GM20000 (cell line): Measurements from ENCODE around the gene CARD10.
"Not testable (repeated sequence)": the region's sequence is repeated elsewhere in the genome, so short reads cannot be mapped to it uniquely, and the experiment has no call there.

Experiments used
- DNase-seq: peaks from one replicate; pipeline ENCODE4 v3.0.0; 2012; ENCODE audit warnings: low spot score
- TF ChIP-seq, protein P1 (sequence below): IDR thresholded peaks from 2 replicates; pipeline ENCODE4 v1.5.1; 2012; ENCODE audit warnings: mild to moderate bottlenecking, control low read depth; ENCODE audit errors: extremely low read depth, missing control alignments

CARD10 gene

DNA sequence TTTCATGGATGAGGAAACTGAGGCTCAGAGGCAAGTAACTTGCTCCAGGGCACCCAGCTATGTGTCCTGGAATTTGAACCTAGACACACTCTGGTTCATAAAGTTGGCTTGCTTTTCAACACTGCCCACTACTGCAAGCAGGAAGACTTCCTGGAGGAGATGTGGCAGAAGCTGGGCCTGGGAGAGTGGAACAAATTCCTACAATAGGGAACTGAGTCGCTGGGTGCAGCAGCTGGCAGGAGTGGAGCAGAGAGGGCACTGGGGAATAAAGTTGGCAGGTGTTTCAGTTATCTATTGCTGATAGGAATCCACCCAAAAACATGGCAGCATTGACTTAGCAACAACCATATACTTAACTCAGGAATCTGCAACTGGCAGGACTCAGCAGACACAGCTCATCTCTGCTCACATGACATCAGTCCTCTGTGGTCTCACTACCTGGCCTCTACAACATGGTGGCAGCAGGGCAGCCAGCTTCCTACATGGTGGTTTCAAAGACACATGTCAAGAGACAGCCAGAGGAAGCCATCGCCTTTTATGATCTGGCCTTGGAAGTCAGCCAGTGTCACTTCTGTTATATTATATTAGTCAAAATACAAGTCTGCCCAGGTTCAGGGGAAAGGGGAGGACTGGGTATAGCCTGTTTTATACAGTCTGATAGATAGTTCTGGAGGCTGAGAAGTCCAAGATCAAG lies 10.6 kb upstream of the CARD10 start:
- DNase-seq: no peak
- TF ChIP-seq, protein P1, sequence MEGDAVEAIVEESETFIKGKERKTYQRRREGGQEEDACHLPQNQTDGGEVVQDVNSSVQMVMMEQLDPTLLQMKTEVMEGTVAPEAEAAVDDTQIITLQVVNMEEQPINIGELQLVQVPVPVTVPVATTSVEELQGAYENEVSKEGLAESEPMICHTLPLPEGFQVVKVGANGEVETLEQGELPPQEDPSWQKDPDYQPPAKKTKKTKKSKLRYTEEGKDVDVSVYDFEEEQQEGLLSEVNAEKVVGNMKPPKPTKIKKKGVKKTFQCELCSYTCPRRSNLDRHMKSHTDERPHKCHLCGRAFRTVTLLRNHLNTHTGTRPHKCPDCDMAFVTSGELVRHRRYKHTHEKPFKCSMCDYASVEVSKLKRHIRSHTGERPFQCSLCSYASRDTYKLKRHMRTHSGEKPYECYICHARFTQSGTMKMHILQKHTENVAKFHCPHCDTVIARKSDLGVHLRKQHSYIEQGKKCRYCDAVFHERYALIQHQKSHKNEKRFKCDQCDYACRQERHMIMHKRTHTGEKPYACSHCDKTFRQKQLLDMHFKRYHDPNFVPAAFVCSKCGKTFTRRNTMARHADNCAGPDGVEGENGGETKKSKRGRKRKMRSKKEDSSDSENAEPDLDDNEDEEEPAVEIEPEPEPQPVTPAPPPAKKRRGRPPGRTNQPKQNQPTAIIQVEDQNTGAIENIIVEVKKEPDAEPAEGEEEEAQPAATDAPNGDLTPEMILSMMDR: no peak

DNA sequence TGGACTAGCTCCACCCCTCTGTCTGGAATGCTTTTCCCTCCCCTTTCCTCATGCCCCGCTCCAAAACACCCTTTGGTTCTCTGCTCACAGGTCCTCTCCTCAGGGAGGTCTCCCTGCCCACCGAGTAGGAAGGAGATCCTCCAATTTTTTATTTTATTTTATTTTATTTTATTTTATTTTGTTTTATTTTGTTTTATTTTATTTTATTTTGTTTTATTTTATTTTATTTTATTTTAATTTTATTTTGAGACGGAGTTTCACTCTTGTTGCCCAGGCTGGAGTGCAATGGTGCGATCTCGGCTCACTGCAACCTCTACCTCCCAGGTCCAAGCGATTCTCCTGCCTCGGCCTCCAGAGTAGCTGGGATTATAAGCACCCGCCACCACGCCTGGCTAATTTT lies 8.7 kb upstream of the CARD10 start:
- not testable (repeated sequence) for DNase-seq

DNA sequence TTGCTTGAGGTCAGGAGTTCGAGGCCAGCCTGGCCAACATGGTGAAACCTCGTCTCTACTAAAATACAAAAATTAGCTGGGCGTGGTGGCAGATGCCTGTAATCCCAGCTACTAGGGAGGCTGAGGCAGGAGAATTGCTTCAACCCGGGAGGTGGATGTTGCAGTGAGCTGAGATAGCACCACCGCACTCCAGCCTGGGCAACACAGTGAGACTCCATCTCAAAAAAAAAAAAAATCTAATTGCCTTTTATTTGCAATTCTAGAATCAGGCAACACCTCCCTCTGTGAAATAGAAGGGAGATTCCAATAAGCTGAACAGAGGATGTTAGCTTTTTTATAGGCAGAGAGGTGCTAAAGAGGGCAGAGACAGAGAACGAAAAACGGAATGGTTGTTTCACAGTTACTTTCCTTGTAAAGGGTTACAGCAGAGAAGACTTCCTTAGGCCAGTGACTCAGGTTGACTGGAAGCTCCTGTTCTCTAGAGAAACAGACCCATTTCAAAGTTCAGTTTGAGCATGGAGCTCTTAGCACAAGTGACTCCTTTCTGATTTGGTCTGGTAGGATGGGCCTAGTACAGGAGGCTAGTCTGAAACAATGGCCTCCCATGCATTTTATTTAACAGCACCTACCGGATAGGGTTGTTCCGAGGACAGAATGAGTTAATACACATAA lies 8.0 kb upstream of the CARD10 start:
- DNase-seq: not testable (repeated sequence)

DNA sequence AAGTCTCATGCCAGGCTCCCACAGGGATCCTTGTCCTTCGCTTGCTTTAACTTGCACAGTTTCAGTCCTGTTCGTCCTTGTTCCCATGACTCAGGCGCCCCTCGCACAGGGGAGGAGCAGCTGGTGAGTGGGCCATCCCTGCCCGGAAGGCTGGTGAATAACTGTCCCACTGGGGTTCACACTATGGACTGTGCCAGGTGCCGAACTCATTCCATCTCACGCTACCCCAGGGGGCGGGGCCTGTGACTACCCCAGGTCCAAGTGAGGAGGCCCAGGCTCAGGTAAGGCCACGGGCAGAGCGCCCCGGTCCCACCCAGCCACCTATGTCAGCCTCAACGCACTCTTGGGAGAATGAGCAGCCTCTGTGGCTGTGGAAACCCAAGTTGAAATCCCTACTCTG lies 7.2 kb upstream of the CARD10 start:
- DNase-seq: no peak
- TF ChIP-seq, protein P1: no peak

DNA sequence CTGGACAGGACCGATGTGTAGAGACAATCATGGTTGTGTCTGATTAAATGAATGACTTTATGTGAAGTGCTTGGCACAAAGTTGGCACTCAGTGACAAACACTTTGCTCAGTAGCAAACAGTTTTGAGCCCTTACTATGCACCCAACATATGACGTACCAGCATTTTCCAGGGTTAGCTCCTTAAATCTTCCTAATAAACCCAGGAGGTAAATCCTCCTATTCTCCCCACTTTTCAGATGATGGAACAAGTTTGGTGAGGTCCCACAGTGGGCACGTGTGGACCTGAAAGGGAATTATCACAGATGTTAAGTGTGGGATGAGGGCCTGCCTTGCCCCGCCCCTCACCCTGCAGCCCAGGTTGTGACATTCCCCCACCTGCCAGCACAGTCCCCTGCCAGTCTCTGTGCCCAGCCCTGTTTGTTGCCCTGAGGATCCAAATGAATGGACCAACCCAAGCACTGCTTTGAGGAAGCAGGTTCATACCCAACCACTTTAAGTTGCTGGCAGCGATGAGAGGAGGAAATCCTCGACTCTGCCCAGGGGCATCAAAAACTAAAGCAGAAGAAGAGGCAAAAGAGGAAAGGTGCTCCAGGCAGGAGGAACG lies 6.6 kb upstream of the CARD10 start:
- no peak for DNase-seq
- TF ChIP-seq, protein P1: no peak

DNA sequence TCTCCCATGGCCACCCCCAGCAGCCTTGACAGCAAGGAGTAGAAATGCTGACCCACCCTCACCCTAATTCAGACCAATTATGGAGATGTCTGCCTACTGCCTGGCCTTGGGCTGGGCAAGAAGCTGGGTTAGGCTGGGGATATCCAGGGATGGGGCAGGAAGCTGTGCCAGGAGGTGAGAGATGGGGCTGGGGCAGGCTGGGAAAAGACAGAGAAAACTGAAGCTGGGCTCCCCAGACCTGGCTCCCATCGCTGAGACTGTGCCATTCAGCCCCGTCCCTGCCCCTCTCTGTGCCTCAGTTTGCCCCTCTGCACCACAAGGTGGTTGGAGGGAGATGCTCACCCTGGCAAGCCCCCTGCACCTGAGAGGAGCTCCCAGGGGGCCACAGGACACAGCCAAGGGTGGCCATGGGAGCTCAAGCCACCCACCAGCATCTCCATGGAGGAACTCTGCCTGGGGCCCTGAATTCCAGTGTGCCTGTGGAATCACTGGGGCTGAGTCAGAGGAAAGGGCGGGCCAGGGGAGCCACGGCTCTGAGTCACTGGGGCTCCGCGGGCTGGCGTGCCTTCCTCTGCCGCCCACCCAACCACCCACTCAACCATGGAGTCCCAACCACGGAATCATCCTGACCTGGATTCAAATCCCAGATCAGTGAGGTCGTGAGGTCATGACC lies 6.0 kb upstream of the CARD10 start:
- TF ChIP-seq, protein P1: no peak

DNA sequence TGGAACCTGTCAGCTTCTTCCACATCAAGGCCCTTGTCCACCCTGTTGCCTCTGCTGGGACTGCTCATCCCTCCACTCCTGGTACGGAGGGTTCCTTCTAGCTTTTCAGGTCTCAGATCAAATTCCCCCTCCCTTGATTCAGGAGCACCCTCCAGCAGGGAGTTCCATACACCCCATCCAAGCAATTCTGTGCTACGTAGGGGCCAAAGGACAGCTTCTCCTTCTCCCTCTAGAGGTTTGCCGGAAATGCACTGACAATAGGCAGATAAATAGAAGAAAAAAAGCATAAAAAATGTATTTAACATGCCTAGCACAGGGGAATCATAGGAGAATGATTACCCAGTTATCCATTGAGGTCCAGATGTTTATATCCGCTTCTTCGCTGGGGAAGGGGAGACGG lies 3.3 kb upstream of the CARD10 start:
- DNase-seq: no peak
- TF ChIP-seq, protein P1: no peak

More for the DNA sequence above, 6.0 kb upstream of the CARD10 start:
- DNase-seq: no peak

DNA sequence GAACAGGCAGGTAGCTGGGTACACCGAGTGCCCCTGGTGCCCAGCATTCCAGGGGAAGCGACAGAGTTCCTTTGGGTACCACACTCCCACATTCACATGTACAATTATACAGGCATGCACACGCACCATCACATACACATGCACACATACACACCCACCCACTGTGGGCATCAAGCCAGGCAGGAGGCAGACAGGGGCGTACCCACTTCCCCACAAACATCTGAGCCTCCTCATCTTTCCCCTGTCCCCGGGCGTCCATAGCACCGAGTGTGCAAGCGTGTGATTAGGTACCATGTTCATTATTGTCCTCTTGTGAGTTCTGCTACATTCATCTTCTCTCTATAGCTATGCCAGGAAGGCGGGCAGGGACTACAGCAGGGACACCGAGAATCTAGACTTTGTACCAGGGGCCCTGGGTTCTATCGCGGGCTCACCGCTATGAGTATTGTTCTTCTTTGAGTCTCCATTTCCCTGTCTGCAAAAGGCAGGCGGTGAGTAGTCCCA lies 2.1 kb upstream of the CARD10 start:
- TF ChIP-seq, protein P1: no peak
- DNase-seq: no peak
